Pons (tissue), 1 donor: Measurements from ENCODE around the gene ADRA2A.

ENCODE experiments used
- DNase-seq: peaks from one replicate; pipeline ENCODE4 v3.0.0-alpha.2; 2016; ENCODE audit warnings: low spot score

The ADRA2A gene

GRCh38 chr10:111076682-111077478 is at the start of gene ADRA2A:
TSS of gene ADRA2A (plus strand) at chr10:111077029. CDS start at chr10:111077997, 968 bp downstream.
- DNase-seq = peak; percentile 15

GRCh38 chr10:111030042-111030750 is 46.6 kb upstream of the ADRA2A start:
- no peak for DNase-seq

GRCh38 chr10:111034598-111035310 is 42.1 kb upstream of the ADRA2A start:
- DNase-seq = no peak

- no peak for DNase-seq
Measured at GRCh38 chr10:111035542-111035941, 41.3 kb upstream of the ADRA2A start.

DNA sequence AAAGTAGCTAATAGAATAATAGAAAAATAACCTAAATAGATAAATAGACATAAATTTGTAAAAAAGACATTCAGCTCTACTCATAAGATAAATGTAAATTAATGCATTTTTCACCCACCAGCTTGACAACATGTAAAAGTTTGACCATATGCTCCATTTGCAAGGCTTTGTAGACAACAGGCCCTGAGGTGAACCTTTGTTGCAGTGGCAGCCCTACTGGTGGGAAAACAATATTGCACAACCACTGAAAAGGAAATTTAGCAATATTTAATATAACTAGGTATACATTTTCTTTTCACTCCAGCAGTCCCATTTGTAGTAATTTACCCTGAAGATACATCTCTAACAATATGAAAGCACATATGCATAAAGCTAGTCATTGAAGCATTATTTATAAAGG is 39.0 kb upstream of the ADRA2A start:
- no peak for DNase-seq

DNA sequence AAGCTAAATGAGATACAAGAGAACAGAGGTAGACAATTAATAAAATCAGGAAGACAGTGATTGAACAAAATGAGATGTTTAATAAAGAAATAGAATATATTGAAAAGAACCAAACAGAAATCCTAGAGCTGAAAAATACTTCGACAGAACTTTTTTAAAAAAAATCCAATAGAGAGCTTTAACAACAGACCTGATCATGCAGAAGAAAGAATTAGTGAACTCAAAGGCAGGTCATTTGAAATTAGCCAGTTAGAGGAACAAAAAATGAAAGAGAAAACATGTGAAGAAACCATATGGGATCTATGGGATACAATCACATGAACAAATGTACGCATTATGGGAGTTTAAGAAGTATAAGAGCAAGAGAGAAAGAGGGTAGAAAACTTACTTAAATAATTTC is 37.3 kb upstream of the ADRA2A start:
- no peak for DNase-seq

- no peak for DNase-seq
Measured at GRCh38 chr10:111057006-111057405, 19.8 kb upstream of the ADRA2A start.

GRCh38 chr10:111063471-111063870 is 13.4 kb upstream of the ADRA2A start:
- DNase-seq = no peak

GRCh38 chr10:111072232-111072631 is 4.6 kb upstream of the ADRA2A start:
- no peak for DNase-seq

- DNase-seq = no peak
Measured at GRCh38 chr10:111075577-111076185, 1.1 kb upstream of the ADRA2A start.

DNA sequence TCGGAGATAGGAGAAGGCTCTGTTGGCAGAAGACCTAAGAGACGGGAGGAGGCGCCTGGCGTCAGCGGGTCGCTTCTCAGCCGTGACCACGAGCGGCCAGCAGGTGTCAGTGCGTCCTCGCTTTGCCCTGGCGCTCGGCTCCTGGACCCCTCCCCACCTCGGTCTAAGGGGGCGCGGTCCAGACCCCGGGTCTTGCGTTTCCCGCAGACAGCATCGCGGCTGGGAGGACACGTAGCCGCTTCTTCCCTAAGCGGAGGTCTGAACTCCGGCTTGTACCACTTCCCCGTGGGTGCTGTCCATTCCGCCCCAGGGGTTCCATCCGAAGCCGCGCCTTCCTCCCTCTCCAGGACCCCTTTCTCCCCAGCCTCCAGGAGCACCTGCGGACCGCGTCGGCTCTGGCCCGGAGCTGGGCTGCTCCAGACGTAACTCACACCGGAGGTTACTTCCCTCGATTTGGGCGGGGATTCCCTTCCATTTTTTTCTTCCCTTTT is 593 bp upstream of the ADRA2A start:
- peak; percentile 31 for DNase-seq

- no peak for DNase-seq
Measured at GRCh38 chr10:111077479-111077784, 603 bp downstream of the ADRA2A start.

- DNase-seq = no peak
Measured at GRCh38 chr10:111077785-111078504, 1.1 kb downstream of the ADRA2A start.

- DNase-seq = no peak
Measured at GRCh38 chr10:111078505-111079185, 1.8 kb downstream of the ADRA2A start.

GRCh38 chr10:111079241-111079760 is 2.5 kb downstream of the ADRA2A start:
- no peak for DNase-seq

DNA sequence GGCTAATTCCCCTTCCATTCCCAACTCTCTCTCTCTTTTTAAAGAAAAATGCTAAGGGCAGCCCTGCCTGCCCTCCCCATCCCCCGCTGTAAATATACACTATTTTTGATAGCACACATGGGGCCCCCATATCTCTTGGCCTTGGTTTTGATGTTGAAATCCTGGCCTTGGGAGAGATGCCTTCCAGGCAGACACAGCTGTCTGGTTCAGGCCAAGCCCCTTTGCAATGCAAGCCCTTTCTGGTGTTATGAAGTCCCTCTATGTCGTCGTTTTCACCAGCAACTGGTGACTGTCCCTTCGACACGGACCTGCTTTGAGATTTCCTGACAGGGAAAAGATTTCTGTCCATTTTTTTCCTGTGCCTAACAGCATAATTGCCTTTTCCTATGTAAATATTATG is 3.0 kb downstream of the ADRA2A start:
- DNase-seq = no peak

DNA sequence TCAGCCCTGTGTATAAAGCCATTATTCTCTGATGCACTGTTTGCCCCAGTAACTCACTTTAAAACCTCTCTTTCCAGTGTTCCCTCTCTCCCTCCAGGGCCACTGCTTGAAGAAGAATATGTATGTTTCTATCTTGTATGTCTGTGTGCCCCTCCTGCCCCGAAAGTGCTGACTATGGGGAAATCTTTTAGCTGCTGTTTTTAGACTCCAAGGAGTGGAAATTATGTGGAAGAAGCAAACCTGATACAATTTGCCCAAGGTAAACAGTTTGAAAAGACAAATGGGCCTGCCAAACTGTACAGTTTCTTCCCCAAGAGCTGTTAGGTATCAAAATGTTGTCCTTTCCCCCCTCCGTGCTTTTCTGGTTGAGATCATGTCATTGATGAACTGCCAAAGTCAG is 3.4 kb downstream of the ADRA2A start:
- no peak for DNase-seq

- no peak for DNase-seq
Measured at GRCh38 chr10:111081595-111081994, 4.8 kb downstream of the ADRA2A start.

DNA sequence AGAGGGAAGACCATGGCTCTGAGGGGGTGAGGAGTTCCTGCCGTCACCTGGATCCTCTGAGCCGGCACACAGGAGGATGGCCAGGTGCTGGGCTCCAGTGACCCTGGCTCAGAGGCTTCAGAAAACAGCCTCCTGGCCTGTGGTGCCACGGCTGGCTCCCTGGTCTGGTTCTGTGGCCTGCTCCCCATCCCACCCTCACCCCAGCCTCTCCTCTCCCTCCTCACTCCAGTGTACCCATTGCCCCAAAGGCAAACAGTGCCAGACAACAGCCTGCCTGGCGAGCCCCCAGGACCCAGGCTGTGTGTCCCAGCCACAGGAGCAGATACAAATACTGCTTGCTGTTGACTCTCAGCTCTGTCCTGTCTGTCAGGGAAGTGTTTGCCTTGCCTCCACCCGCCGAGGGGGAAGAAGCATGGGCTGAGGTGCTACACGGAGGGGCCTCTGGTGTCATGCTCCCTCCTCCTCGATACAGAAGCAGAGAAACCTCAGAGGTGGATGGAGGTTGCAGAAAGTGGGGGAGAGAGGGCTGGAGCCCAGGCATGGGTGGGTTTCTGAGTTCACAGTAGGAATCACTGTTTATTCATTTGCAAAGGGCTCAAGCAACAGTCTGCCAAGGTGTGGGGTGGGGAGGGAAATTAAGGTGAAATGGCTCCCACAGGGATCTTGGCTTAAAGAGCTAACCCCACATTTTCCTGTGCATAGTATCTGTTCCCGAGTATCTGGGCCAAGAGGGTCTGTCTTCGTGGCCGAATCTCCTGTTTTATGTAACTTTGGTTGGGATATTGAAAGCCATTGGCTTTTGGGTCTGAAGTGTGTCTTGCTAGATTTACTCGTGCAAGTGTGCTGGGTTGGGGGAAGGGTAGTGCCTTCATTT is 5.5 kb downstream of the ADRA2A start:
- DNase-seq = no peak
